Stimulated activated naive CD4-positive, alpha-beta T cell (primary cell): Measurements from ENCODE around the gene ADO.
A peak's percentile ranks its signal among the peaks of the same experiment; 100 is the strongest.
"Not testable (repeated sequence)": the region's sequence is repeated elsewhere in the genome, so short reads cannot be mapped to it uniquely, and the experiment has no call there.

ENCODE experiments used
- DNase-seq, 6 experiments: peaks; one replicate each; lab custom pipeline; 2025; lab: John Stamatoyannopoulos, UW

Gene ADO

GRCh38 chr10:62804356-62805230 lies at the start of gene ADO:
ADO (plus strand) TSS chr10:62804720; CDS start chr10:62805060, 340 bp downstream.
- peak; percentile 63 to 90 (median 81) for DNase-seq

GRCh38 chr10:62754963-62755362 lies 49.6 kb upstream of the ADO start:
- DNase-seq, result no peak

GRCh38 chr10:62755662-62756653 lies 48.6 kb upstream of the ADO start:
- peak in 3 of 6 experiments; percentile 13 to 21 (median 16) for DNase-seq

DNA sequence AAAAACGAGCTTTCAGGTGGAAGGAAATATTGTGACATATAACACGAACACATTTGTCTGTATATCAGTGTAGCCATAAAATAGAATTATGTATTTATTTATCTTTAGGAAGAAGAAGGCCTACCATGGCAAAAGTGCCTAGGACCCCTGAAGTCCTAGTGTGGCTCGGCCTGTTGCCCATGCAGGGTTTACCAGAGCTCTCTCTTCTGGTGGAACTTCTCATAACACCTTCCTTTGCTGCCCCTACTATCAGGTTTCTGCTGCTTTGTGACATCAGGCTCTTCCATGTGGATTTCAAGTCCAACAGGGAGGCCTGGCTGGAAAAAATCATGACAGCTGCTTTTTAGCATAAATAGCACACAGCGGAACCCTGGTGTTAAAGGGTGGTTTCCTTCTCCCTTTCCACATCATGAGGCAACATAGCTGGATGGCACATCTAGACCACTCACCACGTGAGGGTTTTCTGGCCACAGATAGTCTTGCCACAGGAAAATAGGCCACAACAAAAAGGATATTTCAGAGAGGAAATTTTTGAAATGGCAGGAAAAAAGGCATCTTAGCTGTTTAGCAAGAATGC lies 44.8 kb upstream of the ADO start:
- DNase-seq, result no peak

DNA sequence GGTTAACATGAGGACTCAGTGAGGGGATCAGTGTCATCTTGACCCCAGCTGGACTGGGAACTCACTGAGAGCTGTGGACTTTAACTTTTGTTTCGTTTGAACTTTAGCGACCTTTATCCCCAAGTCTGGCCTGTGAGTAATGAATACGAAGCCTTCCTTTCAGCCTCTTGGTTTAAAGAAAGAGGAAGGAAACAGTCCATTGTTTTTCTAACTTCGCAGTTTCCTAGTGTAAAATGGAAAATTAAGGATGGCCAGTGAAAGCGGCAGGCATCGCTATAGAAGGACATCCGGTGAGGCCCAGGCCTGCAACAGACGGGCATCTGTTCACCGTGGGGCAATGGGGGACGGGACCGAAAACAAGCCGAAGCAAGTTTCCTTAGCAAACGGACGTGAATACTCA lies 44.1 kb upstream of the ADO start:
- no peak for DNase-seq

DNA sequence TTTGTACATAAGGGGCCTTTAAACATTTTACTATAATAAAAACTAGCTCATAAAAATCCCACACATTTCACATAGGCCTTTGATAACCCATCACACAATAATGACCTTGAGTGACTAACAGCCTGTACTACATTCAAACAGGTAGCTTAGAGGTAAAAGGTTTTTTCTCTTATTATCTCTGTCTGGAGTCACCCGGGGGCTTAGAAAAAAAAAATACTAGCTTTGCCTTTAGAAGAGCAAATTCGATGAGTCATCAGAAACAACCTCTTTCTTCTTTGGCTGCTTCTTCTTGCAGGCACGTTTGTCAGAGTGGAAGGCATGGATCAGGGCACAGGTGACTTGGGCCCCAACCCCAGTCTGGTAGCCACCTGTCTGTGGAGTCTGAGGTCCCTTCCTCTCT lies 43.4 kb upstream of the ADO start:
- no peak for DNase-seq

- DNase-seq, result no peak
Observed at GRCh38 chr10:62763155-62763554, 41.4 kb upstream of the ADO start.

DNA sequence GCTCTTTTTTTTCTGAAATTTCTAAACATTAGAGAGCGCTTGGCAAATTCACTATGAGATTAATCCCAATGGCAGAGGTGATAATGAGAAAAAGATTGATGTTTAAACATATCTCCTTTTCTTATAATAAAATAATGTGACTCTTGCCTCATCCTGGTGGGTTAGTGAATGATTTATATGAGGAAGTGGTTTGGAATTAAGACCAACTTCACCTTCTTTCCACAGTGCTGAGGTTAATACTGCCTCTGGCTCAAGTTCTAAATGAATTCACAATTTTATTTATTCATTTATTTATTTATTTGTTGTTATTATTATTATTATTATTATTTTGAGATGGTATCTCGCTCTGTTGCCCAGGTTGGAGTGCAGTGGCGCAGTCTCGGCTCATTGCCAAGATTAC lies 40.5 kb upstream of the ADO start:
- DNase-seq, result no peak

DNA sequence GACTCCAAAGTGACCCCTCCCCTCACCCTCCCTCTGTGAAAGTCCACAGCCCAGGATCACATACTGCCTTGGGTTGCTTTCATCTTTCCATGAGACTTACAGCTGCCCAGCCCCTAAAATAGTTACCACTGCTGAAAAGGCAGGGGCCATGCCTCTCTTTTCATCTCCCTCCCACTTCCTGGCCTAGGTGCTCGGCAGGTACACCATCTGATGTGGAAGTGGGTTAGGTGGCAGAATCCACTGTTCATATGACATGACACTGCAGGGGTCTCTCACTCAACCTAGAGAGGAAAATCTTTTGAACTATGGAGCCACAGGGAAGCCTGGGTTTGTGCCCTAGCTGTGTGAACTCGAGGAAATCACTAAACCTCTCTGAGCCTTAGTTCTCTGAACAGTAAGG lies 38.8 kb upstream of the ADO start:
- no peak for DNase-seq

GRCh38 chr10:62766386-62766785 lies 38.1 kb upstream of the ADO start:
- no peak for DNase-seq

DNA sequence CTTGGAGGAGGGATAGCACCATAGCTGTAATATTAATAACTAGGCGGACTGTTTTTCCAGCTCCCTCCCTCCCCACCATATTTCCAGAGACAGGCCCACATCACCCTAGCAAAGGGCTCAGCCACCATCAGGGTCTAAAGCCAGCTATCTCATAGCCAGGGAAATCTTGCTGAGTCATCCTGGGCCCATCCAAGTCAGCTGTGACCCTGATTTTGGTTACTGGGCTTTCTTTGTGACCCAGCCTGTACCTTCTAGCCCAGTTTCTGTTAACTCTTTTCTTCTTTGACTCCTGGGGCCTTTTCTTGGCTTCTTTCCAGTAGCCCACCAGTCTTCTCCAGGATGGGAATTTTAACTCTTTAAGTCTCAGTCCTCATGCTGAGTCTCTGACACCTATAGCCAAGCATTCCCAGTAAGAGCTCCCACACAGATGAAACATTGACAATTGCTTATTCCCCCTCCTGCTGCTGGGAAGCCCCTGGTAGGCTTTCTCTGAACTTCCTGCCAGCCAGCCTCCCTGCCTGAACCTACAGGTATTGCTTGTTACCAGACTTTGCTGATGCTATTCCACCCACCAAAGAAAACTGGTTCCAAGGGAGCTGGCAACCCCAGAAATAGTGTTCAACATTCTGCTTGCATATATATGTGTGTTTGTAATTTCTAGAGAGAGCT lies 34.8 kb upstream of the ADO start:
- no peak for DNase-seq

GRCh38 chr10:62772186-62772974 lies 32.1 kb upstream of the ADO start:
- no peak for DNase-seq

GRCh38 chr10:62778125-62778524 lies 26.4 kb upstream of the ADO start:
- DNase-seq, result no peak

DNA sequence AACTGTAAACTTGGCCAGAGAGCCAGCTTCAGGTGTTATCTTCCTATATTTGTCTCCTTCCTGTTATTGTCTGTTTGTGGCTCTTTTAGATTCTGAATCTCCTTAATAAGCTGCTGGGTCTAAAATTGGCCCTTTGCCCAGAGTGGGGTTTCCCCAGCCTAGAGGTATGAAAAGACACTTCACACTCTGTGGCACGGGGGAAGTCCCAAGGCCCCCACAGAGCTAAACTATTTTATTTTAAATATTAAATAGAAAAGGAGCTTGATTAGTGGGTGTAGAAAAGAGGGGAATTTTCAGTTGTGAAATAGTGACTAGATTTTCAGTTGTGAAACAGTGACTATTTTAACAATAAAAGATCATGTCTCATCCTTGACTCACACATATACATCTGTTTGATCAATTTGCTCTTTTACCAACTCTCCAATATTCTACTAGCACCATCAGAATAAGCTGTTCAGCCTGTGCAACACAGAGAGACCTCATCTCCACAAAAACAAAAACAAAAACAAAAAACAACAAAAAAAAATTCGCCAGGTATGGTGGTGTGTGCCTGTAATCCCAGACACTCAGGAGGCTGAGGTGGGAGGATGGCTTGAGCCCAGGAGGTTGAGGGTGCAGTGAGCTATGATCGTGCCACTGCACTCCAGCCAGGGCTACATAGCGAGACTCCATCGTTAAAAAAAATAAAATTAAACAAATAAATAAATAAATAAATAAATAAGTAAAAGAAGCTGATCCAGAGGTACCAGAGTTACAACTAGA lies 24.9 kb upstream of the ADO start:
- peak; percentile 23 to 80 (median 72) for DNase-seq

- DNase-seq, result not testable (repeated sequence)
Observed at GRCh38 chr10:62784537-62784936, 20.0 kb upstream of the ADO start.

GRCh38 chr10:62788285-62788684 lies 16.2 kb upstream of the ADO start:
- DNase-seq, result not testable (repeated sequence)

DNA sequence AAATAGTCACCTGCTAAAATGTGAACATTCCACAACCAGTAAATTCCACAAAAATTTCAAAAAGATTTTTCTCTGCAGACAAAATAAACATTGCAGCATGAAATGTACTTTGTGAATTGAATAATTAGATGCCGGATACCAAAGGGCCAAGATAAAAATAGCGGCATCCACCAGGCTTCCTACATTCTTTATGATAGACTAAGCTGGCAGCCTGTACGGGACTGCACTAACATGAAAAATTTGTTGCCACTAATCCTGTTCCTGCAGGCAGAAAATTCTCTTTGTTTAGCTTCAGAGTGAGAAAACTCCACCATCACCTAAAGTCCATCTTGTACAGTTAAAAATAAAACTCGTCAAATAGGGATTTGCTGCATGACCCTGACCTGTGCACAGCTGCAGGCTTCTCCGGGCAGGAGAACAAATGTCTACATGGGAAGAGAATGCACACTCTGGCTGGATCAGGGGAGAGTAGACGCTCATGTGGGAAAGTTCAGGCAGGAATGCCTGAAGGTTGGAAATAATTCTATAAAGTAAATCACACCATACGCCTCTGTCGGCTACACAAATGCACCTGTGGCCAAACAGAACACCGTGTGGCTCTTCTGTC lies 15.6 kb upstream of the ADO start:
- DNase-seq, result no peak

DNA sequence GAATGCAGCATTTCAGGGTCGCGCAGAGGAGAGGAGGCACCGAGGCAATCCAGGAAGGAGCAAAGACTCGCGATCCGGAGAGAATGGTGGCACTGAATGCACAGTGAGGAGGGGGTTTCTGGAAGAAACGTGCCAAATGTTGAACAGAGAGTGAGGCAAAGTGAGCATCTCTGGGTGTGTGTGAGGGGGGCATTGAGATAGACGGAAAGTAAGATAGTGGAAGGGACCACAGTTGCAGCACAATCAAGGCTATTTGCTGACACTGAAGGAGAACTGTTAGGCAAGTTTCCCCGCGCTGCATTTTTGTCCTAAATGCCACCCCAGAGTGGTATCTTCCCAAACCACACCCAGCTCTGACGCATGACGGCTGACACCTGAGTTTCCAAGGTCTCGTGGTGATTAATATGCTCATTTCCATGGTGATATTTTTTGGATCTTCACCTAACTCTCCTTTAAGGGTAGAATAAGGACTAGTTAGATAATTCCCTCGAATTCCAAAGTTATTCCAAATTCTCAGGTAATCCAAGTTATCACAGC lies 14.4 kb upstream of the ADO start:
- DNase-seq, result no peak

- DNase-seq, result no peak
Observed at GRCh38 chr10:62790571-62790970, 13.9 kb upstream of the ADO start.
